KOPT-K1 (cell line): ENCODE measurements around the gene PHF21A.
A peak's percentile ranks its signal among the peaks of the same experiment; 100 is the strongest.

Experiments used
- H3K27ac ChIP-seq: fragments of 200-600 bp; sonication (generic); 2 replicates; pipeline ENCODE4 v1.5.1; 2016; ENCODE audit warnings: antibody characterized with exemption, mild to moderate bottlenecking, low read depth, low read length; ENCODE audit not compliant: poor library complexity, severe bottlenecking
- H3K36me3 ChIP-seq: fragments of 200-600 bp; sonication (generic); 2 replicates; pipeline ENCODE4 v1.5.1; 2017; ENCODE audit warnings: antibody characterized with exemption, mild to moderate bottlenecking, low read length, moderate library complexity; ENCODE audit not compliant: insufficient read depth
- H3K9me3 ChIP-seq: fragments of 200-600 bp; sonication (generic); 2 replicates; pipeline ENCODE4 v1.5.1; 2017; ENCODE audit warnings: antibody characterized with exemption, low read length, mild to moderate bottlenecking; ENCODE audit not compliant: insufficient read depth, poor library complexity, severe bottlenecking

PHF21A gene

GRCh38 chr11:45926536-45927331 lies 194.5 kb downstream of the PHF21A start:
- Histone ChIP-seq H3K9me3 (no peaks in the 10 kb centered on the region), H3K36me3 (no peaks in the 10 kb centered on the region), H3K27ac (peak overlapping the region; percentile 20)

DNA sequence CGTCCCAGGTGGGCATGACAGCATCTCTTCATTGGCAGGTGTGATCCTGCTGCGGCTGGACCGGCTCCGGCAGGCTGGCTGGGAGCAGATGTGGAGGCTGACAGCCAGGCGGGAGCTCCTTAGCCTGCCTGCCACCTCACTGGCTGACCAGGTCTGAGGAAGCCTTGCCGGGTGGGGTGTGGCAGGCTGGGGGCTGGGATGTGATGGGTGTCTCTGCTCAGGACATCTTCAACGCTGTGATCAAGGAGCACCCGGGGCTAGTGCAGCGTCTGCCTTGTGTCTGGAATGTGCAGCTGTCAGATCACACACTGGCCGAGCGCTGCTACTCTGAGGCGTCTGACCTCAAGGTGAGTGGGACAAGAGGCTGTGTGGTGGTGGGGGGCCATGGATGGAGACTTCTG lies 195.3 kb downstream of the PHF21A start:
- Histone ChIP-seq H3K9me3 (no peaks in the 10 kb centered on the region), H3K27ac (no peak overlapping the region), H3K36me3 (no peaks in the 10 kb centered on the region)

GRCh38 chr11:45925550-45925949 lies 195.7 kb downstream of the PHF21A start:
- Histone ChIP-seq H3K36me3 (no peaks in the 10 kb centered on the region), H3K9me3 (no peaks in the 10 kb centered on the region), H3K27ac (no peak overlapping the region)

DNA sequence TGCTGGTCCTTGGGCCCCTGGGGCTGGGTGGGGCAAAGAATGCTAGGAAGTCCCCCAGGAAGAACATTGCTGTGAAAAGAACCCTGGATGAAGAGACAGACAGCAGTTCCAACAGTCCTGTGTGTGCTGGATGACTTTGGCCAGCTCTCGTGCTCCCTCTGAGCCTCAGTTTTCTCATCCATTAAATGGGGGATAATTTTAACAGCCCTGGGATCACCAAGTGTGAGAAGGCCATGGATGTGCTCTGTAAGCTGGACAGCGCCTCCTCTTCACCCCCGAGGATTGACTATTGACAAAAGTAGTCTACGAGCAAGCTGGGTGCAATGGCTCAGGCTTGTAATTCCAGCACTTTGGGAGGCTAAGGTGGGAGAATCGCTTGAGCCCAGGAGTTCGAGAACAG lies 196.3 kb downstream of the PHF21A start:
- no peaks in the 10 kb centered on the region for H3K9me3 ChIP-seq
- H3K27ac ChIP-seq: no peak overlapping the region
- H3K36me3 ChIP-seq: no peaks in the 10 kb centered on the region

GRCh38 chr11:45924036-45924915 lies 197.0 kb downstream of the PHF21A start:
- Histone ChIP-seq H3K9me3 (no peaks in the 10 kb centered on the region), H3K27ac (no peak overlapping the region), H3K36me3 (no peaks in the 10 kb centered on the region)

DNA sequence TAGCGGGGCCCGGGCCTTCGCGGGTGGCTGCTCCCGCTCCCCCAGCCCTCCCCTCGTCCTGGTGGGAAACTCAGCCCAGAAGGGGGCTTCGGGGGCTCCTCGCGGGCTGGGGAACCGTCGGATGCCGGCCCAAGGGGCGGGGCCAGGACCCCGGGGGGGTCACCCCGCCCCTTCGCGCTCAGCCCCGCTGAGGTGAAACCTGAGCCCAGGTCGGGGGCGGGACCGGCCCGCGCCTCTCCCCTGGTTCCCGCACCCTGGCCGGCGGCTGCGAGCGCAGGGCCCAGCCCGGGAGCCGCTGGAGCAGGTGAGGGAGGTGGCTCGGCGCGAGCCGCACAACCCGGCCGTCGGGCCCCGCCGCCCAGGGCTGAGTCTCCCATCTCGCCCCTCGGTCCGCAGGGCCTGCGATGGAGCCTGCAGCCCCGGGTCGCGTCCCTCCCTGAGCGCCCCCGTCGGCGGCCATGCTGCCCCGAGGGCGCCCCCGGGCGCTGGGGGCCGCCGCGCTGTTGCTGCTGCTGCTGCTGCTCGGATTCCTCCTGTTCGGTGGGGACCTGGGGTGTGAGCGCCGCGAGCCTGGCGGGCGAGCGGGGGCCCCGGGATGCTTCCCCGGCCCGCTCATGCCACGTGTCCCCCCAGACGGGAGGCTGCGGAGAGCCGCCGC lies 198.7 kb downstream of the PHF21A start, which contains the start of gene LARGE2:
TSS of gene LARGE2 (plus strand) at position 232 of the 658 bp plus-strand sequence. CDS start at position 459, 227 bp downstream.
- Histone ChIP-seq H3K36me3 (no peaks in the 10 kb centered on the region), H3K9me3 (no peaks in the 10 kb centered on the region), H3K27ac (no peak within 1 kb of the TSS)

DNA sequence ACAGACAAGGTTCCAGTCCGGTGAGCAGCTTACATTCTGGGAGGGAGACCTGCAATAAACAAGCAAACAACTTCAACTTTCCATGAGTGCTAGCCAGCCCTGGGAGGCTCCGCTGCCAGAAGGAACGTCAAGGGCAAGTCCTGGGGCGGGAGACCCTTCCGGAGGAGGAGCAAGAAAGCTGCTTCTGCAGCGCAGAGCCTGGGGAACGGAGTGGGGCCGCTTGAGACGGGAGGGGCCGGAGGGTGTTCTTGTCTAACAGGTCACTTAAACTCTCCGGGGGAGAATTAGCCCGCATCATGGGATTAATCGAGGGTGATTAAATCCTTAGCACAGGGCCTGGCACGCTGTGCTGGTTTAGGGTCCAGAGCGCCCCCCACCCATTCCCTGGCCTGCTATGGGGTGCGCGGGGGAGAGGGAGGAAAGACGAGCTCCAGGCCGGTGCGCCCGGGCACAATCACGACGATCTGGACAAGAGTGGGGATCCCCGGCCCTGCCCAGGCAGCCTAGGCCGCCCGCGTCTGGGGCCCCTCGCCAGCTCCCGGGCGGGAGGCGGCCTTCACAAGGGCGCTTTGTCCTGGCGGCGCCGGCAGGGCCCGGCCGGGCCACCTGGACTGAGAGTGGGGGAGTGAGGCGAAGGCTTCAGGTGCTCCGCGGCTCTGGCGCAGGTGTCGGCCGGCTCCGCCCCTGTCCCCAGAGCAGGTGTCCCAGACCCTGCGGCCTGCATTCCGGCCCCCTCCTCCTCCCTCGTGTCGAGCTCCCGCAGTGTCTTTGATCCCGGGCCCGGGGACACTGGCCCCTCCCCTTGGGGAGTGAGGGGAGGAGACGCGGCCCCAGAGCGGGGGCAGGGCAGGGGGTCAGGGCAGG lies 199.5 kb downstream of the PHF21A start:
- H3K9me3 ChIP-seq: no peaks in the 10 kb centered on the region
- H3K27ac ChIP-seq: no peak overlapping the region
- no peaks in the 10 kb centered on the region for H3K36me3 ChIP-seq

DNA sequence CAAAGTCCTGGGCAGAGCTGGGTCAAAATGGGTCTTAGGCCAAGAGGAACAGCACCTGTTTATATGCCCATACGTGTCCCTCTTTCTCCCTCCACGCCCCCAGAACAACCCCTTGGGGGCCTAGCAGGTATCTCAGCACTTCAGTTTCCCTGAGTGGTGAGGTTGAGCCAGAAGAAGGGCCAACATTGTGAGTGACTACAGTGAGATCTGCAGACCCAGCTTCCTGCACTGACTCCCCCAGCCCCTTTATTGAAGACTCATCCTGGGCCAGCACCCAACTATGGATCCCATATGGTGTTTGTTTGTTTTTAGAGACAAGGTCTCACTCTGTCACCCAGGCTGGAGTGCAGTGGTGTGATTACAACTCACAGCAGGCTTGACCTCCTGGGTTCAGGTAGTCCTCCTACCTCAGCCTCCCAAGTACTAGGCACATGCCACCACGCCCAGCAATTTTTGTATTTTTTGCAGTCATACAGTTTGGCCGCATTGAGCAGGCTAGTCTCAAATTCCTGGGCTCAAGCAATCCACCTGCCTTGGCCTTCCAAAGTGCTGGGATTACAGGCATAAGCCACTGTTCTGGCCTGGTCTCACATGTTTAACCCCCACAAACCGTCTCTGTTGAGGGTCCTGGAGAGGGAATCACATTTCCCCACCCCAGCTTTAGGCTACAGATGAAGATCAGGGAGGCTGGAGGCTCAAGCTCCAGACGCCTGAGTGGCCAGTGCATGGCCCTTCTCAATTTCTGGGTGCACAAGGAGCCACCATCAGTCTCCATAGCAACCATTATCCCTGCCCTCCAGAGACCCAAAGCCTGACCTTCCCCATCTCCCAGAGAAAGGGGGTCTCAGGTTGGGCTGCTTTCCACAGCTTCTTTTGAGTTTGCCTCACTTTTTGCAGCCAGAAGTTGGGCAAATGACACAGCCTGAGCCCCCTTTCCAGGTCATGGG lies 200.4 kb downstream of the PHF21A start:
- H3K9me3 ChIP-seq: no peaks in the 10 kb centered on the region
- peaks cover 5% of the 10 kb centered on the region; the same call in 1 of the 2 replicates for H3K36me3 ChIP-seq
- H3K27ac ChIP-seq: no peak overlapping the region

DNA sequence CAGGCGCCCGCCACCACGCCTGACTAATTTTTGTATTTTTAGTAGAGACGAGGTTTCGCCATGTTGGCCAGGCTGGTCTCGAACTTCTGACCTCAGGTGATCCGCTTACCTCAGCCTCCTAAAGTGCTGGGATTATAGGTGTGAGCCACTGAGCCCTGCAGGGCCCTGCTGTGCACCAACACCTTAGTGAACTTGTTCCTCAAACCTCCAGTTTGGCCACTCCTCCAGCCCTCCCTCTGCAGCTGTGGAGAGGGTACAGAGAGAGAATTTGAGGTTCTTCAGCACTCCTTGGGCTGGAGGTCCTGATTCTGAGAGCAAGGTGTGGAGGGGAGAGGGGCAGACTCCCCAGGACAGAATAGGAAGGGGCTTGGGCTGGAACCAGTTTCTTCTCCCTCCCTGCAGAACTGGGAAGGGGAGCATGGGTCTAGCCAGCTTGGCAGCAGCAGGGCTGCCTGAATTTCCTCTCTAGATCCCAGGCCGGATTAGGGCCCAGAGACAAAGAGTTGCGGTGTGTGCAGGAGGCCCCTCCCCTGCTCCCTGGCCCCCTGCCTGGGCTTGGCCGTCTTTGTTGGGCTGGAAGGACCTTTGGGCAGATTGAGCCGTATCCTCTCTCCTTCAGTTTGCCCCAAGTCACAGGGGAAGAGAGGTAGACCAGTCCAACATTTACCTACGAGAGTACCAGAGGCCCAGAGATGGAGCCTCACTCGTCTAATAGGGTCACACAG lies 201.3 kb downstream of the PHF21A start:
- Histone ChIP-seq H3K36me3 (peaks cover 13% of the 10 kb centered on the region; the same call in 1 of the 2 replicates), H3K9me3 (no peaks in the 10 kb centered on the region), H3K27ac (no peak overlapping the region)

DNA sequence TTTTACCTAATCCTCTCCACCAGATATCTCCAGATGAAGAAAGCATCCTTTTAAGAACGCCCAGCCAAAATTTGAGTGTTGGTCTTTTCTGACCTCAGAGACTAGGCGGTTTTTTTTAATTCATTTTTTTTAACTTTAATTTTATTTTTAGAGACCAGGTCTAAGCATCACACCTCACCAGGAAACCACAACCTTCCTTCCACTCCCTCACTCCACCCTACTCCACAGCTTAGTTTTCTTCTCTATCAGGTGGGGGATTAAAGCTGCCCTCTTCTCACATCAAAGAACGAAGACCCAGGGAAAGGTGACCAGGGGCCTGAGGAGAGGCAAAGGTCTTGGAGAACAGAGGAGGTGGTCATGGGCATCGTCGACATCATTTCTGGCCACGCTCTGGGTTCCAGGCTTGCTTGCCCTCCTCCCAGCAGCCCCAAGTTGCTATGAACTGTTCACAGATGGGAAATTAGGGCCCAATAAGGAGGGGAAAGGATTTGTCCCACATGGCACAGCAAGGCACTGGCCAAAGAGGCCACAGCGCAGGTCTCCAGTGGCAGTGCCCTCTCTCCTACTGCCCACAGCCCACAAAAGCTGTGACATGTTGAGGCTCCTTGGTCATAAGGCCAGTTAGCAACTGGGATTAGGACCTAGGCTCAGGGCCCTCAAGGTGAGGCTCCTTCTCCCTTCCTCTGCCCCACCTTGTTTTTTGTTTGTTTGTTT lies 202.1 kb downstream of the PHF21A start:
- Histone ChIP-seq H3K36me3 (peaks cover 22% of the 10 kb centered on the region; the same call in 1 of the 2 replicates), H3K9me3 (no peaks in the 10 kb centered on the region), H3K27ac (peak overlapping the region; percentile 76)

- Histone ChIP-seq H3K9me3 (no peaks in the 10 kb centered on the region), H3K27ac (peak overlapping the region; percentile 76), H3K36me3 (peaks cover 29% of the 10 kb centered on the region)
These were observed 202.8 kb downstream of the PHF21A start for GRCh38 chr11:45918331-45918941.

- Histone ChIP-seq H3K9me3 (no peaks in the 10 kb centered on the region), H3K36me3 (peaks cover 35% of the 10 kb centered on the region), H3K27ac (peak within 1 kb of the TSS; percentile 76)
These were observed 203.5 kb downstream of the PHF21A start, which contains the start of gene PEX16 for GRCh38 chr11:45917623-45918330. Gene PEX16 (minus strand): TSS chr11:45917877. CDS start chr11:45917811, 66 bp downstream.
